Measurements from ENCODE around the gene POLRMT. TPM values are rescaled to one million over a fixed set of nuclear protein-coding genes. Genes with fewer than 3 reads are reported as not detected.

The POLRMT gene
- polyA plus RNA-seq, 1 of the 3 experiments (the other 2 are of a cell fraction): 38.2 TPM

GRCh38 chr19:648904-649801, 15.8 kb upstream of the POLRMT start (continued):
- no peak for TF ChIP-seq REST (IDR thresholded peaks at IDR 0.05; ENCODE audit: low read depth, low read length)
- no peak for TF ChIP-seq IRF3 (IDR thresholded peaks at IDR 0.05; ENCODE audit: low read depth, low read length)
- no peak for TF ChIP-seq POLR2AphosphoS5 (IDR thresholded peaks at IDR 0.05; ENCODE audit: low read depth, low read length)
- TF ChIP-seq FOXM1 (IDR thresholded peaks at IDR 0.05; ENCODE audit: low read depth): no peak
- TF ChIP-seq USF2 (IDR thresholded peaks at IDR 0.05; ENCODE audit: borderline replicate concordance, low read depth, low read length): no peak
- no peak for TF ChIP-seq FOXJ3 (CRISPR knock-in tag; IDR thresholded peaks at IDR 0.05)
- no peak for TF ChIP-seq NRF1 (IDR thresholded peaks at IDR 0.05; ENCODE audit: low read depth, low read length)

GRCh38 chr19:648305-648704, 15.0 kb upstream of the POLRMT start:
- H3F3A ChIP-seq (replicated peaks; ENCODE audit: insufficient read depth): no peaks in the 10 kb centered on the region
- WGBS (ENCODE audit: low lambda C conversion rate): 95% methylated on average over 13 of the region's 29 CpGs
- no peak overlapping the region for H3K4me3 ChIP-seq (ENCODE audit: low read depth in 2 of 2, low read length in 1 of 2)
- H3K9me3 ChIP-seq: no peaks in the 10 kb centered on the region
- H3K36me3 ChIP-seq (replicated peaks in 1 of 2; ENCODE audit: control insufficient read depth in 1 of 2, insufficient read depth in 2 of 2, low read length in 1 of 2): peaks cover 0 to 63% of the 10 kb centered on the region in 2 experiments
- H3K27ac ChIP-seq (ENCODE audit: low read depth in 2 of 2, low read length in 1 of 2): no peak overlapping the region
- no peak overlapping the region for H2AFZ ChIP-seq (ENCODE audit: low read depth)
- no peak overlapping the region for H3K4me2 ChIP-seq
- CTCF ChIA-PET: no interaction called here
- no peaks in the 10 kb centered on the region for H3K27me3 ChIP-seq (ENCODE audit: insufficient read depth)
- no peaks in the 10 kb centered on the region for H3K9me2 ChIP-seq
- TF ChIP-seq RCOR1 (IDR thresholded peaks at IDR 0.05; ENCODE audit: low read length) (no peak), SIN3A (IDR thresholded peaks at IDR 0.05; ENCODE audit: borderline replicate concordance, low read depth, low read length) (no peak), PBX3 (IDR thresholded peaks at IDR 0.05) (no peak), EZH2phosphoT487 (IDR thresholded peaks at IDR 0.05; ENCODE audit: borderline replicate concordance, low read depth) (no peak), FOSL2 (IDR thresholded peaks at IDR 0.05; ENCODE audit: borderline replicate concordance, low read depth) (no peak), MAX (IDR thresholded peaks at IDR 0.05; ENCODE audit: low read depth) (no peak), GABPA (IDR thresholded peaks at IDR 0.05; ENCODE audit: low read depth) (no peak), TCF12 (IDR thresholded peaks at IDR 0.05) (no peak), USF2 (IDR thresholded peaks at IDR 0.05; ENCODE audit: borderline replicate concordance, low read depth, low read length) (no peak), MEF2A (IDR thresholded peaks at IDR 0.05; ENCODE audit: borderline replicate concordance, low read depth) (no peak), JUND (IDR thresholded peaks at IDR 0.05) (no peak), ELF1 (IDR thresholded peaks at IDR 0.05) (no peak), RFX5 (IDR thresholded peaks at IDR 0.05; ENCODE audit: low read length) (no peak), FOXJ3 (CRISPR knock-in tag; IDR thresholded peaks at IDR 0.05) (no peak), MXI1 (IDR thresholded peaks at IDR 0.05; ENCODE audit: low read depth, low read length) (no peak), SMC3 (IDR thresholded peaks at IDR 0.05; ENCODE audit: low read depth, low read length) (no peak)
- H3K79me2 ChIP-seq (ENCODE audit: insufficient read depth): peaks cover 18% of the 10 kb centered on the region
- no peaks in the 10 kb centered on the region for H3K4me1 ChIP-seq (ENCODE audit: control insufficient read depth in 1 of 2, insufficient read depth in 2 of 2, low read depth in 1 of 2, low read length in 1 of 2)
- no peak overlapping the region for H3K9ac ChIP-seq
- DNase-seq: no peak
- POLR2A ChIA-PET: no interaction called here
- peaks cover 16% of the 10 kb centered on the region for H4K20me1 ChIP-seq (ENCODE audit: insufficient read depth)

Measured in SK-N-SH (cell line).